ENCODE results near the gene CKMT1A.
"Not testable (repeated sequence)": the region's sequence is repeated elsewhere in the genome, so short reads cannot be mapped to it uniquely, and the experiment has no call there.

CKMT1A gene

GRCh38 chr15:43693148-43694022 lies at the start of gene CKMT1A:
TSS of gene CKMT1A (plus strand) at chr15:43693859. CDS start at chr15:43694051, 192 bp downstream.
- not testable (repeated sequence) for DNase-seq

GRCh38 chr15:43648649-43649429 lies 44.8 kb upstream of the CKMT1A start, which contains the start of gene CATSPER2:
TSS of gene CATSPER2 (minus strand) at chr15:43648844. CDS start at chr15:43648061, 783 bp downstream.
- no peak for DNase-seq

GRCh38 chr15:43649430-43649926 lies 44.2 kb upstream of the CKMT1A start:
- not testable (repeated sequence) for DNase-seq

GRCh38 chr15:43659727-43660126 lies 33.9 kb upstream of the CKMT1A start:
- DNase-seq: not testable (repeated sequence)

- DNase-seq: not testable (repeated sequence)
Measured at GRCh38 chr15:43662293-43662692, 31.4 kb upstream of the CKMT1A start.

- not testable (repeated sequence) for DNase-seq
Measured at GRCh38 chr15:43663333-43663732, 30.3 kb upstream of the CKMT1A start.

- DNase-seq: not testable (repeated sequence)
Measured at GRCh38 chr15:43666177-43666576, 27.5 kb upstream of the CKMT1A start.

- DNase-seq: not testable (repeated sequence)
Measured at GRCh38 chr15:43674175-43674574, 19.5 kb upstream of the CKMT1A start.

- DNase-seq: not testable (repeated sequence)
Measured at GRCh38 chr15:43689604-43690301, 3.9 kb upstream of the CKMT1A start.

GRCh38 chr15:43692679-43693078 lies 980 bp upstream of the CKMT1A start:
- not testable (repeated sequence) for DNase-seq

- DNase-seq: no peak
Measured at GRCh38 chr15:43702174-43702573, 8.5 kb downstream of the CKMT1A start.

GRCh38 chr15:43702701-43703424 lies 9.2 kb downstream of the CKMT1A start:
- DNase-seq: no peak

- DNase-seq: not testable (repeated sequence)
Measured at GRCh38 chr15:43710431-43711131, 16.9 kb downstream of the CKMT1A start.

GRCh38 chr15:43723151-43723550 lies 29.5 kb downstream of the CKMT1A start:
- DNase-seq: no peak

GRCh38 chr15:43726306-43726705 lies 32.6 kb downstream of the CKMT1A start:
- DNase-seq: not testable (repeated sequence)

GRCh38 chr15:43728053-43728725 lies 34.5 kb downstream of the CKMT1A start:
- DNase-seq: not testable (repeated sequence)

GRCh38 chr15:43735416-43735815 lies 41.8 kb downstream of the CKMT1A start:
- DNase-seq: no peak

GRCh38 chr15:43746245-43746902 lies 52.7 kb downstream of the CKMT1A start, which contains the start of gene PDIA3:
TSS of gene PDIA3 (plus strand) at chr15:43746438. CDS start at chr15:43746540, 102 bp downstream.
- DNase-seq: peak; percentile 90

GRCh38 chr15:43746903-43747309 lies 53.2 kb downstream of the CKMT1A start:
- DNase-seq: peak; percentile 46

GRCh38 chr15:43748376-43748775 lies 54.7 kb downstream of the CKMT1A start:
- DNase-seq: peak; percentile 64

Measured in CD4-positive, alpha-beta T cell treated with Interleukin-21 for 1 hour (primary cell).